Parathyroid adenoma (tissue), 2 donors: ENCODE data around the gene GLOD4.

ENCODE experiments used
- H2AFZ ChIP-seq: fragments of 300-600 bp; sonication (generic); one replicate; pipeline ENCODE4 v1.7.0; 2017; ENCODE audit warnings: antibody characterized with exemption, mild to moderate bottlenecking
- H3K27ac ChIP-seq: fragments of 300-600 bp; sonication (generic); one replicate; pipeline ENCODE4 v1.7.0; 2017
- H3K27me3 ChIP-seq: fragments of 300-600 bp; sonication (generic); one replicate; pipeline ENCODE4 v1.7.0; 2017; ENCODE audit warnings: low read length; ENCODE audit not compliant: control insufficient read depth, insufficient read depth
- H3K36me3 ChIP-seq: fragments of 300-600 bp; sonication (generic); one replicate; pipeline ENCODE4 v1.7.0; 2017; ENCODE audit warnings: low read length; ENCODE audit not compliant: control insufficient read depth, insufficient read depth
- H3K4me1 ChIP-seq: fragments of 300-600 bp; sonication (generic); one replicate; pipeline ENCODE4 v1.7.0; 2017; ENCODE audit warnings: control low read depth
- H3K4me2 ChIP-seq: fragments of 300-600 bp; sonication (generic); one replicate; pipeline ENCODE4 v1.7.0; 2017; ENCODE audit warnings: low read length
- H3K4me3 ChIP-seq: fragments of 300-600 bp; sonication (generic); one replicate; pipeline ENCODE4 v1.7.0; 2017; ENCODE audit warnings: low read depth, low read length
- H3K79me2 ChIP-seq: fragments of 300-600 bp; sonication (generic); one replicate; pipeline ENCODE4 v1.7.0; 2017; ENCODE audit warnings: control low read depth
- H3K9ac ChIP-seq: fragments of 300-600 bp; sonication (generic); one replicate; pipeline ENCODE4 v1.7.0; 2017; ENCODE audit warnings: mild to moderate bottlenecking
- H3K9me3 ChIP-seq: fragments of 300-600 bp; sonication (generic); one replicate; pipeline ENCODE4 v1.7.0; 2017; ENCODE audit warnings: low read length; ENCODE audit not compliant: control insufficient read depth
- CTCF ChIP-seq: fragments of 300-600 bp; sonication (generic); IDR thresholded peaks from one replicate; pipeline ENCODE4 v1.7.0; 2017; ENCODE audit warnings: antibody characterized with exemption, mild to moderate bottlenecking
- donor health status: primary hyperparathyroidism.

GLOD4 gene

GRCh38 chr17:778096-778495 lies 4.0 kb downstream of the GLOD4 start:
- H3K27me3 ChIP-seq = no peaks in the 10 kb centered on the region

GRCh38 chr17:774313-774584 lies 7.8 kb downstream of the GLOD4 start:
- Histone ChIP-seq H3K27ac (no peak overlapping the region), H3K9ac (no peak overlapping the region), H3K4me2 (no peak overlapping the region), H3K4me1 (no peaks in the 10 kb centered on the region), H3K4me3 (no peak overlapping the region), H3K79me2 (no peaks in the 10 kb centered on the region), H2AFZ (no peak overlapping the region), H3K27me3 (no peaks in the 10 kb centered on the region), H3K36me3 (no peaks in the 10 kb centered on the region), H3K9me3 (no peaks in the 10 kb centered on the region)
- no peak for TF ChIP-seq CTCF

More at GRCh38 chr17:778096-778495, 4.0 kb downstream of the GLOD4 start:
- H3K4me3 ChIP-seq = no peak overlapping the region
- TF ChIP-seq CTCF = no peak
- H3K79me2 ChIP-seq = peaks cover 11% of the 10 kb centered on the region
- H3K9me3 ChIP-seq = no peaks in the 10 kb centered on the region
- peaks cover 6% of the 10 kb centered on the region for H3K4me1 ChIP-seq
- H3K27ac ChIP-seq = no peak overlapping the region
- H3K36me3 ChIP-seq = no peaks in the 10 kb centered on the region
- no peak overlapping the region for H3K9ac ChIP-seq
- no peak overlapping the region for H2AFZ ChIP-seq
- no peak overlapping the region for H3K4me2 ChIP-seq

GRCh38 chr17:773467-774312 lies 8.4 kb downstream of the GLOD4 start:
- H3K4me1 ChIP-seq = no peaks in the 10 kb centered on the region
- H3K4me3 ChIP-seq = no peak overlapping the region
- H3K27me3 ChIP-seq = no peaks in the 10 kb centered on the region
- no peaks in the 10 kb centered on the region for H3K9me3 ChIP-seq
- no peaks in the 10 kb centered on the region for H3K36me3 ChIP-seq
- no peaks in the 10 kb centered on the region for H3K79me2 ChIP-seq
- H3K4me2 ChIP-seq = no peak overlapping the region
- H3K27ac ChIP-seq = no peak overlapping the region
- no peak overlapping the region for H3K9ac ChIP-seq
- H2AFZ ChIP-seq = no peak overlapping the region
- no peak for TF ChIP-seq CTCF

- H3K27ac ChIP-seq = no peak overlapping the region
- H3K36me3 ChIP-seq = no peaks in the 10 kb centered on the region
- no peak for TF ChIP-seq CTCF
Measured at GRCh38 chr17:773016-773415, 9.1 kb downstream of the GLOD4 start.

GRCh38 chr17:767076-767475 lies 15.0 kb downstream of the GLOD4 start:
- TF ChIP-seq CTCF = no peak
- H3K4me1 ChIP-seq = no peaks in the 10 kb centered on the region
- H3K9me3 ChIP-seq = no peaks in the 10 kb centered on the region
- H3K4me2 ChIP-seq = no peak overlapping the region
- H3K27ac ChIP-seq = no peak overlapping the region
- H3K79me2 ChIP-seq = no peaks in the 10 kb centered on the region
- H3K4me3 ChIP-seq = no peak overlapping the region
- H3K9ac ChIP-seq = no peak overlapping the region
- H2AFZ ChIP-seq = no peak overlapping the region
- H3K36me3 ChIP-seq = no peaks in the 10 kb centered on the region
- no peaks in the 10 kb centered on the region for H3K27me3 ChIP-seq

More at GRCh38 chr17:773016-773415, 9.1 kb downstream of the GLOD4 start:
- Histone ChIP-seq H3K79me2 (no peaks in the 10 kb centered on the region), H3K9ac (no peak overlapping the region), H3K9me3 (no peaks in the 10 kb centered on the region), H3K4me1 (no peaks in the 10 kb centered on the region), H2AFZ (no peak overlapping the region), H3K4me2 (no peak overlapping the region), H3K4me3 (no peak overlapping the region), H3K27me3 (no peaks in the 10 kb centered on the region)
